NB4 (cell line): ENCODE results near the gene AUTS2.
A peak's percentile ranks its signal among the peaks of the same experiment; 100 is the strongest.

ENCODE experiments used
- DNase-seq: peaks from one replicate; pipeline ENCODE4 v3.0.0; 2010; ENCODE audit warnings: low read depth
- H3K4me3 ChIP-seq: one replicate; pipeline ENCODE4 v1.5.1; 2011; ENCODE audit warnings: mild to moderate bottlenecking, low read depth, low read length, moderate library complexity
- MAX ChIP-seq: IDR thresholded peaks from 2 replicates; pipeline ENCODE4 v1.6.1; 2011; ENCODE audit warnings: low read depth, low read length
- MYC ChIP-seq: IDR thresholded peaks from 2 replicates; pipeline ENCODE4 v1.6.1; 2011; ENCODE audit warnings: low read depth, low read length
- POLR2A ChIP-seq: IDR thresholded peaks from 2 replicates; pipeline ENCODE4 v1.6.1; 2011; ENCODE audit warnings: mild to moderate bottlenecking; ENCODE audit not compliant: insufficient read length; ENCODE audit errors: extremely low read depth
- TF ChIP-seq, protein P1 (sequence below): IDR thresholded peaks from one replicate; pipeline ENCODE4 v1.5.1; 2012; ENCODE audit warnings: low read depth, low read length

AUTS2 gene

DNA sequence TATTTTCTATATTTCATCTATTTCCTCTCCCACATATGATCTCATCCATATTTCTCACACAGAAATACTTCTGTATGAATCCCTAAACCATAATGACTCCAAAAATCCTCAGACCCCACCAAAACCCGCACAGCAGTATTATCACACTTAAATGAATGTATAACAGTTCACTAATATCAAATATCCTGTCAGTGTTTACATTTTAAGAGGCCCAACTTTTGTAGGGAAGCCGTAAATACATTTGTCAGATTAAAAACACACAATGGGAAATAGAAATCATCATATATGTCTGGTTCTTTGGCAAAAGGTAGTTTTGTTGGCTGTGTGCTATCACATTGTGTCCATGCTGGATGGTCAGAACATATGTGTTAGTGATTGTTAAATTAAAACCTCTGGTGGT, 4.2 kb downstream of the AUTS2 start:
- H3K4me3 ChIP-seq: no peak overlapping the region
- DNase-seq: no peak
- TF ChIP-seq POLR2A: no peak
- TF ChIP-seq, protein P1, sequence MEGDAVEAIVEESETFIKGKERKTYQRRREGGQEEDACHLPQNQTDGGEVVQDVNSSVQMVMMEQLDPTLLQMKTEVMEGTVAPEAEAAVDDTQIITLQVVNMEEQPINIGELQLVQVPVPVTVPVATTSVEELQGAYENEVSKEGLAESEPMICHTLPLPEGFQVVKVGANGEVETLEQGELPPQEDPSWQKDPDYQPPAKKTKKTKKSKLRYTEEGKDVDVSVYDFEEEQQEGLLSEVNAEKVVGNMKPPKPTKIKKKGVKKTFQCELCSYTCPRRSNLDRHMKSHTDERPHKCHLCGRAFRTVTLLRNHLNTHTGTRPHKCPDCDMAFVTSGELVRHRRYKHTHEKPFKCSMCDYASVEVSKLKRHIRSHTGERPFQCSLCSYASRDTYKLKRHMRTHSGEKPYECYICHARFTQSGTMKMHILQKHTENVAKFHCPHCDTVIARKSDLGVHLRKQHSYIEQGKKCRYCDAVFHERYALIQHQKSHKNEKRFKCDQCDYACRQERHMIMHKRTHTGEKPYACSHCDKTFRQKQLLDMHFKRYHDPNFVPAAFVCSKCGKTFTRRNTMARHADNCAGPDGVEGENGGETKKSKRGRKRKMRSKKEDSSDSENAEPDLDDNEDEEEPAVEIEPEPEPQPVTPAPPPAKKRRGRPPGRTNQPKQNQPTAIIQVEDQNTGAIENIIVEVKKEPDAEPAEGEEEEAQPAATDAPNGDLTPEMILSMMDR: no peak
- no peak for TF ChIP-seq MYC

DNA sequence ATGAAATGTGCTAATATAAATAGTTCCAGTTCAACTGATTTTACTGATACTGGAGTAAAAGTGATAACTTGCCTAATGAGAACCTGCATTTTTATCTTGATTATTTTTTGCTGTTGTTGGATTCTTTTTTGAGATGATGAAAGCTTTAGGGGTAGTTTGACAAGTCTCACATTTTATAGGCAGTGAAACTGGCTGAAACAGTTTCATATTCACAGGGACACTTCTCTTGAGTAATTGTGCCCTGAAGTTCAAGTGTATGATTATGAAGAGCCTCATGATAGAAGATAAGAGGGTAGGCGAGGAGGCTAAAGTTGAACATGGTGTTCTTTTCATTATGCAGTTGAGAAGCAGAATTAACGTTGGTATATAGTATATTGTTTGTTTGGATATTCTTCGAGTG, 5.1 kb downstream of the AUTS2 start:
- DNase-seq: peak; percentile 19
- no peak for TF ChIP-seq MYC
- H3K4me3 ChIP-seq: no peak overlapping the region

DNA sequence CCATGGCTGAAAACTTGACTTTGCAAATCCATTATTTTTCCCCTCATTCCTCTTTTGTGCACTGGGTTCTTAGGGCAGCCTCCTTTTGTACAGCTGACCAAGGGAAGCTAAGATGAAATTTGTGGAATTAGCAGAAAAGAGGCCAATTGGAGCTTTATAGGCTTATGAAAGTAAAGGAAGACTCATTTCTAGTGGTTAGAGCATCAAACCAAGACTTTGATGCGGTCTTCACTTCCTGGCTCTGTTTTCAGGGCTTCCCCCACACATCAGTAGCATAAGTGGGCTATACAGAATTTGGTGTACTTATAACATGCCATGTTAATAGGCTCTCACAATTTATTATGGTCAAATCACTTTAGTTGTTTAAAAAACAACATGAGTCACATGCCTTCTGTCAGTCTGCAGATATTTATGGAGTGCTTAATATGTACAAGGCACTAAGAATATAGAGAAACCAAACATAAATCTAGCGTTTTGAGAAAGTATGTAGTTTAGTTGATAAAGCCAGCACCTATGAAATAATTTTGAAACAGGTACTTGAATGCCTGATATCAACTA, 5.7 kb downstream of the AUTS2 start:
- TF ChIP-seq MYC (no peak), MAX (no peak), POLR2A (no peak)
- TF ChIP-seq, protein P1: no peak
- DNase-seq: no peak
- no peak overlapping the region for H3K4me3 ChIP-seq

- H3K4me3 ChIP-seq: no peak overlapping the region
- TF ChIP-seq MYC: no peak
- TF ChIP-seq, protein P1: no peak
- TF ChIP-seq MAX: no peak
- TF ChIP-seq POLR2A: no peak
- DNase-seq: no peak
Measured at GRCh38 chr7:69605070-69605469, 6.8 kb downstream of the AUTS2 start.

GRCh38 chr7:69605546-69605945, 7.3 kb downstream of the AUTS2 start:
- TF ChIP-seq MYC (no peak), MAX (no peak), POLR2A (no peak)
- H3K4me3 ChIP-seq: no peak overlapping the region
- no peak for DNase-seq

DNA sequence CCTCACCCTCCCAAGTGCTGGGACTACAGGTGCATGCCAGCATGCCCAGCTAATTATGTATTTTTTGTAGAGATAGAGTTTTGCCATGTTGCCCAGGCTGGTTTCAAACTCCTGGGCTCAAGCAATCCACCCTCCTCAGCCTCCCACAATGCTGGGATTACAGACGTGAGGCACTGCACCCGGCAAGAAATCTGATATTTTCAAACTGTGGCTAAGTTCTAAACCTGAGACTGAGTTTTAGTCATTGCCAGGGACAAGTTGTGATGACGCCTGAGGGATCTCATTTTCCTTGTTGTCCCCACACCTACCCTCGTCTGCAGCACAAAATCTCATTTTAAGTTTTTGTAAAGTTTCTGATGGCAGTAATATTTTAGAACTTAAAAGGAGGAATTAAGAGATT, 9.8 kb downstream of the AUTS2 start:
- TF ChIP-seq POLR2A: no peak
- no peak for TF ChIP-seq MAX
- TF ChIP-seq MYC: no peak
- TF ChIP-seq, protein P1: no peak
- DNase-seq: no peak
- no peak overlapping the region for H3K4me3 ChIP-seq

DNA sequence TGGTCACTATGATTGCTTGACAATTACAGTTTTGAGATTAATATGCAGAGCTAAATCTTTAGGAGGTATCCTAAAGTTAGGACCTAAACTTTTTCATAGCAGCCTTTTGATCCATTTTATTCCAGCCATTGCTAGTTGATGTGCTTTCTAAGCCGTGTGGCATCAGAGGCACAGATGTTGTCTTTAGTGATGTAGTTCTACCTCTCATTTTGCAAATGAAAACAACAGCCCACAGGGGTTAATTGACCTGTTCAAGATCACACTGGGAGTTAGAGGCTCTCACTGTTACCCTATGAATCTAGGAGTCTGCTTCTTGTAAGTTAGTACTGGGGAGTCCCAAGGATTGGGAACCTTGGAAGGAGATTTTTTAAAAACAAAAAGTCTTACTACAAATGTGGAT, 10.6 kb downstream of the AUTS2 start:
- no peak overlapping the region for H3K4me3 ChIP-seq
- TF ChIP-seq, protein P1: no peak
- TF ChIP-seq MAX (no peak), MYC (no peak), POLR2A (no peak)
- DNase-seq: no peak
